ENCODE results near the gene RGL3. TPM values are rescaled to one million over a fixed set of nuclear protein-coding genes. Genes with fewer than 3 reads are reported as not detected.

Gene RGL3
- total and polyA plus RNA-seq, 4 donors: 2.4 to 19.8 (median 7.8) TPM

- WGBS: 83% methylated on average over 11 of the region's 11 CpGs
- Histone ChIP-seq H3K27me3 (ENCODE audit: control insufficient read depth in 4 of 4, insufficient read depth in 4 of 4, low read length in 3 of 4) (no peaks in the 10 kb centered on the region), H3K27ac (ENCODE audit: low read depth in 1 of 2, low read length in 2 of 2) (no peak overlapping the region), H3K4me3 (ENCODE audit: low read depth in 1 of 3, low read length in 3 of 3) (no peak overlapping the region), H3K4me1 (ENCODE audit: control insufficient read depth in 4 of 4, insufficient read depth in 4 of 4, low read length in 3 of 4) (no peaks in the 10 kb centered on the region), H3K9ac (ENCODE audit: low read depth in 1 of 2, low read length in 2 of 2) (no peak overlapping the region), H3K9me3 (ENCODE audit: control insufficient read depth in 4 of 4, low read length in 3 of 4) (no peaks in the 10 kb centered on the region), H3K36me3 (ENCODE audit: control insufficient read depth in 4 of 4, insufficient read depth in 3 of 4, low read depth in 1 of 4, low read length in 3 of 4) (no peaks in the 10 kb centered on the region)
- TF ChIP-seq CTCF (IDR thresholded peaks at IDR 0.05; ENCODE audit: low read depth, low read length, missing input control) (no peak), MAX (IDR thresholded peaks at IDR 0.05) (no peak), TAF1 (conservative IDR thresholded peaks at IDR 0.05) (no peak), EGR1 (IDR thresholded peaks at IDR 0.05; ENCODE audit: low read depth in 2 of 2) (no peak), FOXA2 (IDR thresholded peaks at IDR 0.05) (no peak), NR2F2 (IDR thresholded peaks at IDR 0.05) (no peak), ZBTB33 (IDR thresholded peaks at IDR 0.05) (no peak), HNF4A (conservative IDR thresholded peaks at IDR 0.05) (no peak), RXRA (IDR thresholded peaks at IDR 0.05) (no peak), JUND (IDR thresholded peaks at IDR 0.05) (no peak)
- DNase-seq (ENCODE audit: low spot score): no peak
Observed at GRCh38 chr19:11464333-11465265, 45.5 kb upstream of the RGL3 start.

- TF ChIP-seq FOXA1 (IDR thresholded peaks at IDR 0.05) (no peak), TAF1 (conservative IDR thresholded peaks at IDR 0.05) (no peak), SP1 (IDR thresholded peaks at IDR 0.05) (no peak), MAX (IDR thresholded peaks at IDR 0.05) (no peak), CTCF (IDR thresholded peaks at IDR 0.05; ENCODE audit: low read depth, low read length, missing input control) (no peak), ATF3 (IDR thresholded peaks at IDR 0.05) (no peak), RXRA (IDR thresholded peaks at IDR 0.05) (no peak), GABPA (IDR thresholded peaks at IDR 0.05 in 1 of 2, conservative IDR thresholded peaks at IDR 0.05 in 1 of 2) (no peak), FOXA2 (IDR thresholded peaks at IDR 0.05) (no peak), EGR1 (IDR thresholded peaks at IDR 0.05; ENCODE audit: low read depth in 2 of 2) (no peak), HNF4A (conservative IDR thresholded peaks at IDR 0.05) (no peak), JUND (IDR thresholded peaks at IDR 0.05) (no peak), REST (IDR thresholded peaks at IDR 0.05) (no peak)
- DNase-seq (ENCODE audit: low spot score): no peak
- no peaks in the 10 kb centered on the region for H3K9me3 ChIP-seq (ENCODE audit: control insufficient read depth in 4 of 4, low read length in 3 of 4)
- no peaks in the 10 kb centered on the region for H3K36me3 ChIP-seq (ENCODE audit: control insufficient read depth in 4 of 4, insufficient read depth in 3 of 4, low read depth in 1 of 4, low read length in 3 of 4)
- WGBS: 70% methylated on average over 12 of the region's 12 CpGs
- no peaks in the 10 kb centered on the region for H3K4me1 ChIP-seq (ENCODE audit: control insufficient read depth in 4 of 4, insufficient read depth in 4 of 4, low read length in 3 of 4)
- no peak overlapping the region for H3K27ac ChIP-seq (ENCODE audit: low read depth in 1 of 2, low read length in 2 of 2)
- no peak overlapping the region for H3K9ac ChIP-seq (ENCODE audit: low read depth in 1 of 2, low read length in 2 of 2)
- H3K4me3 ChIP-seq (ENCODE audit: low read depth in 1 of 3, low read length in 3 of 3): no peak overlapping the region
- H3K27me3 ChIP-seq (ENCODE audit: control insufficient read depth in 4 of 4, insufficient read depth in 4 of 4, low read length in 3 of 4): no peaks in the 10 kb centered on the region
Observed at GRCh38 chr19:11463391-11463790, 44.3 kb upstream of the RGL3 start.

Data from liver (tissue), 9 donors.